KOPT-K1 (cell line): ENCODE data around the gene KSR2.

Experiments
- H3K27ac ChIP-seq: fragments of 200-600 bp; sonication (generic); 2 replicates; pipeline ENCODE4 v1.5.1; 2016; ENCODE audit warnings: antibody characterized with exemption, mild to moderate bottlenecking, low read depth, low read length; ENCODE audit not compliant: poor library complexity, severe bottlenecking
- H3K36me3 ChIP-seq: fragments of 200-600 bp; sonication (generic); 2 replicates; pipeline ENCODE4 v1.5.1; 2017; ENCODE audit warnings: antibody characterized with exemption, mild to moderate bottlenecking, low read length, moderate library complexity; ENCODE audit not compliant: insufficient read depth
- H3K9me3 ChIP-seq: fragments of 200-600 bp; sonication (generic); 2 replicates; pipeline ENCODE4 v1.5.1; 2017; ENCODE audit warnings: antibody characterized with exemption, low read length, mild to moderate bottlenecking; ENCODE audit not compliant: insufficient read depth, poor library complexity, severe bottlenecking

KSR2 gene

DNA sequence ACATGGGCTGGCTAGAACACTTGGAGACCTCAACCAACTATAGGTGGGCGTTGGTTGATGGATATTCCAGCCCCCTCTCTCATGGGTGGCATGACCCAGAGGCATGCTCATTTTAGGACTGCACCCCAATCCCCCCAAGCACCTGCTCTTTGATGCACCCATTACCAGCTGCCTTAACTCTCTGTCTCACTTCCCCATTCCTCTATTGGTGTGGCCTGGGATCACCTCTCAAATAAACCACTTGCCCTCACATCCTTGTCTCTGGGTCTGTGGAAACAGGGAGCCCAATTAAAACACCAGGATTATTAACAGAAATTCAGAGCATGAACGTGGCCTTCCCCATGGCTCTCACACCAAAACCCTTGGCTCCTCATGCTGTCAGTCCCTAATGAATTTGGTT lies 405.1 kb downstream of the KSR2 start:
- H3K9me3 ChIP-seq: no peaks in the 10 kb centered on the region
- H3K27ac ChIP-seq: no peak overlapping the region
- H3K36me3 ChIP-seq: no peaks in the 10 kb centered on the region

DNA sequence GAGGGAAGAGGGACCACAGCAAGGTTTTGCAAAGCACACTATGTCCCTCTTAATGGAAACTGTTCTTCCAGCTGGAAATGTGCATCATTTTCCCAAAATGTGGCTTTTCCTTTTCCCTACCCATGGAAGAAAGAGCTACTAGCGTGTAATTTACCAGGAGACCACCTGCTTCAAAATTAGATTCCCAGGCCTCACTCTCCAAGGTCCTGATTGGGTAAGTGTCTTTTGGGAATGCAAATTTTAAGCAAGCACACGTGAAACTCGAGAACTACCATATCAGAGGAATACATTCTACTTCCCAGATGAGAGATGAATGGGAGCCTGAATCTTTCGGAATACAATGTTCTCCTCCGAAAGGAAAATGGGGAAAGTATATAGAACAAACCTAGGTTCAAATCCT lies 405.8 kb downstream of the KSR2 start:
- Histone ChIP-seq H3K9me3 (no peaks in the 10 kb centered on the region), H3K27ac (no peak overlapping the region), H3K36me3 (no peaks in the 10 kb centered on the region)

DNA sequence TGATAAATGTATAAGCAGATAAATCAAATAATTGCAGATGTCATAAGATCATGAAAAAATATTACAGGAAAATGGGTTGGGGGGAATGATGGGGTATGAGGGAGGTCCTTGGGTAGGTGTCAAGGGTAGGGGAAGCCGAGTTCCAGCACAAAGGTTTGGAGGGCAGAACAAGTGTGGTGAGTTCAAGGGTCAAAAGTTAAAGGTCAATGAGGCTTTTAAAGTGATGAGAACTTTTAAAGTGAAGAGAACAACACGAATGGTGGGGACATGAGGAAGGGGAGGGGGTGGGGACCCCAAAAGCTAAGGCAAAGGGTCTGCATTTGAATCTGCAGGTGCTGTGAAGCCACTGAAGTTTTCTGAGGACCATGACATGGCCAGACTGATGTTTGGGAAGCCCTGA lies 406.8 kb downstream of the KSR2 start:
- no peaks in the 10 kb centered on the region for H3K36me3 ChIP-seq
- H3K27ac ChIP-seq: no peak overlapping the region
- no peaks in the 10 kb centered on the region for H3K9me3 ChIP-seq

DNA sequence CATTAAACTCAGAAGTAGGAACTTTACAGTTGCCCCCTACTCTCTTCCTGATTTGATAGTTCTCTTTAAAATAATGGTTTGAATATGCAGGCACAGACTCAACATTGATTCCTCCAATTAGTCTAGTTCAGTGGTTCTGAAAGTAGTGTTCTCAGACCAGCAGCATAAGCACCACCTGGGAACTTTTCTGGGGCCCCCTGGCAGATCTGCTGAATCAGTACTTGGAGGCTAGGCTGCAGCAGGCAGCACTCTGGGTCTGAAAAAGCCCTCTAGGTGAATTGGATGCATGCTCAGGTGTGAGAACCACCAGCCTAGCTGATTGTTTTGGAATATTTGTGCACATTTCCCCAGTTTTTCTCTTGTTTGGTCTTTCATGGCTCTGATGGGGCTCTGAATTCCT lies 408.8 kb downstream of the KSR2 start:
- Histone ChIP-seq H3K27ac (no peak overlapping the region), H3K36me3 (no peaks in the 10 kb centered on the region), H3K9me3 (no peaks in the 10 kb centered on the region)

DNA sequence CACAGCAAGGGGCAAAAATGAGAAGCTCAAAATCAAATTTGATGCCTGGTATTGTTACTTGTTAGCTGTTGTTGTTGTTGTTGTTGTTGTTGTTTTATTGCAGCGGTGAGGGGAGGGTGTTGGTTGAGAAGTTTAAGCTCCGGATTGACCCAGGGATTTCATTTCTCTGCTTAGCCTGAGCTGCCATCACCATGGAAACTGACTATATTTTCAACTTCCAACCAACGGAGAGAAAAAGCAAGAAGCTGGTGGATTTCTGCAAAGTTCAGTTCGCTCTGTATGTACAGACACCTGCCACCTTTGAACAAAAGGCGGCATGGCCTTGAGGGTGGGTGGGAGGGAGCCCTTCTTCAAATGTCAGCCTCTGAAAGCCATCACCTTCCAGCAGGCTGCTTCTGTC lies 412.9 kb downstream of the KSR2 start:
- Histone ChIP-seq H3K27ac (no peak overlapping the region), H3K36me3 (no peaks in the 10 kb centered on the region), H3K9me3 (no peaks in the 10 kb centered on the region)

DNA sequence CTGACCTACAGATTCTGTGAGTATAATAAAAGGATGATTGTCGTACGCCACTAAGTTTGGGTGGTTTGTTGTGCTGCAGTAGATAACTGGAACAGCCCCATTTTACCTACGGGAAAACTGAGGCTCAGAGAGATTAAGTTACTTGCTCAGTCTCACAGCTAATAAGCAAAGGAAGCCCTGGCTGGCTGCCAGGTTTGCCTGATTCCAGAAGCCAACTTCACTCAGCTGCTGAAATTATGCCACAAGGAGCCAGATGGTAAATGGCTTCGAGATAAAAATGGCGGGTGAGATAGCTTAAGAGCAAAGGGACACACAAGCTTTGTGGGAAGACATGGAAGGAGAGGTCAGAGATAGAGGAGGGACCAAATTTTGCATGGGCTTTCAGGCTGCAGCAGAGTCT lies 415.8 kb downstream of the KSR2 start:
- H3K27ac ChIP-seq: no peak overlapping the region
- H3K36me3 ChIP-seq: no peaks in the 10 kb centered on the region
- no peaks in the 10 kb centered on the region for H3K9me3 ChIP-seq

DNA sequence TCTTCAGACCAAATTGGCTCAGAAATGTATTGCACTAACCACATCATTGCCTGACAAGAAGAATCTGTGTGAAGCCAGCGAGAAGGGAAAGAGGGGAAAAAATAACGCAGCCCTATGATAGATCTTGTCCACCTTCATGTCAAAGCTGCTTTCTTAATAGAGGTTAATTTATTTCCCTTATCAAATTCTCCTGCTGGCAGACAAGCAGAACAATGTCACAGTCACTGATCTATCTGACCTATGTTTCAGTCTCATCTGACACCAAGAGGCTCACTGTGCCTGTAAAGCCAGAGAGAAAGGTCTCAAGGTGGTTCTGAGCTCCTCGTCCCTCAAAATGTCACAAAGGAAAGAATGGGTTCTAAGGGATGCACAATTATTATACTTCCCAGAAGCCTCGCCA lies 417.1 kb downstream of the KSR2 start:
- Histone ChIP-seq H3K9me3 (no peaks in the 10 kb centered on the region), H3K36me3 (no peaks in the 10 kb centered on the region), H3K27ac (no peak overlapping the region)

DNA sequence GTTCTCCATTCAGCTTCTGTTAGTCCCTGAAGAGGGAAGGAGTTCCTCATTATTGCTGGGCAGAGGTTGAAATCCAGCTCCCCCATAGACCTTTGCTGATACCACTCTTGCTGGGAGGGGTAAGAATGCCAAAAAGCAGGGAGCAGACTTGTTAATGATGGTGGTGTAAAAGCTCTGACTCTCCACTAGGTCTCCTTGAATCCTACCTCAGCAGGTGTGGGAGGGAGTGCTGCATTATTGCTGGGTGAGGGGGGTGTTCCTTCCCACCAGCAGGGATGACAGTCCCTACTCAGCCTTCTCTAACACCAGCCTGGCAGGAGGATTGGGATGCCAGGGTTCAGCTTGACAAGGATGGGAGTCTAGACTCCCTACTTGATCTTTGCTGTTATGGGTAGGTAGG lies 421.6 kb downstream of the KSR2 start:
- no peak overlapping the region for H3K27ac ChIP-seq
- H3K9me3 ChIP-seq: peaks cover 9% of the 10 kb centered on the region
- no peaks in the 10 kb centered on the region for H3K36me3 ChIP-seq

DNA sequence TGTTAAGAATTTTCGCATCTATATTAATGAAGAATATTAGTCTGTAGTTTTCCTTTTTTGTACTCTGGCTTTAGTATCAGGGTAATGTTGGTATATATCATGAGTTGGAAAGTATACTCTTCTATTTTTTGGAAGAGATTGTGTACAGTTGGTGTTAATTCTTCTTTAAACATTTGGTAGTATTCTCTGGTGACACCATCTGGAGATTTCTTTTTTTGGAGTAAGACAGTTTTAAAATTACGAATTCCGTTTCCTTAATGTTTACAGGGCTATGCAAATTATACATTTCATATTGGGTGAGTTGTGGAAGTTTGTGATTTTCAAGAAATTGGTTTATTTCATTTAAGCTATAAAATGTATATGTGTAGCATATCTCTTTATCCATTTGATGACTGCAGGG lies 423.6 kb downstream of the KSR2 start:
- H3K9me3 ChIP-seq: peaks cover 9% of the 10 kb centered on the region
- no peak overlapping the region for H3K27ac ChIP-seq
- no peaks in the 10 kb centered on the region for H3K36me3 ChIP-seq

DNA sequence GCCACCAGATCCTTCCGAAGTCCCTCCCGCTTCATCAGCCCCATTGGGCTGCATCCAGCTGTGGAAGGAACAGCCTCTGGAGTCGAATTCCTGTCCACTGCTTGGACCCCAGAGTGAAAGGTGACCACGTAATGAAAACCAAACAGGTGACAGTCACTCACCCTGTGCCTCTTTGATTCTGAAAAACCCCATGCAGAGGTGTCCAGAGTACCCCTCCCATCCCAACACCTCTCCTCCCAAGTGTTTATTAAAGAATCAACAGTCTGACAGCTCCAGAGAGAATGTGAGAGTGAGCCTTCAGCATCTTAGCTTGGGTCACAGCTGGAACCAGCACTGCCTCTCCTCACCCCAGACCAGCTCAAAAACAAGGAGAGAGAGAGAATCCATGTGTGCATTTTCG lies 428.8 kb downstream of the KSR2 start:
- Histone ChIP-seq H3K36me3 (no peaks in the 10 kb centered on the region), H3K27ac (no peak overlapping the region), H3K9me3 (no peaks in the 10 kb centered on the region)

DNA sequence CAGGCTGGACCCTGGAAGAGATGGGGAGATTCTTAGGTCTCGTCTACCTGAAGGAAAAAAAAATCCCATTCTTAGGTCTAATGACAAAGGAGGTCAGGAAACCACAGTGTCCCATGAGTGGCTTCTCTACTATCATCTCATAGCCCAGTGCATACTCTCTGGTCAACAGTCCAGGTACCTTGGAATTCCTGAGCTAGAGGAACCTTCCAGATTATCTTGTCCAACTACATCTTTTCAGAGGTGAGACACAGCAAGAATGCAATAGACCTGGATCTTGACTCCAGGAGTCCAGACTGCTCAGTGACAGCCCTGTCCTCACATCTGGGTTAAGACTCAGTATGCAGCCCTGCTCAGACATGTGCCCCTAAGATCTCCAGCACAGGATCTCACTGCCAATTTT lies 429.9 kb downstream of the KSR2 start:
- no peaks in the 10 kb centered on the region for H3K36me3 ChIP-seq
- no peaks in the 10 kb centered on the region for H3K9me3 ChIP-seq
- no peak overlapping the region for H3K27ac ChIP-seq

DNA sequence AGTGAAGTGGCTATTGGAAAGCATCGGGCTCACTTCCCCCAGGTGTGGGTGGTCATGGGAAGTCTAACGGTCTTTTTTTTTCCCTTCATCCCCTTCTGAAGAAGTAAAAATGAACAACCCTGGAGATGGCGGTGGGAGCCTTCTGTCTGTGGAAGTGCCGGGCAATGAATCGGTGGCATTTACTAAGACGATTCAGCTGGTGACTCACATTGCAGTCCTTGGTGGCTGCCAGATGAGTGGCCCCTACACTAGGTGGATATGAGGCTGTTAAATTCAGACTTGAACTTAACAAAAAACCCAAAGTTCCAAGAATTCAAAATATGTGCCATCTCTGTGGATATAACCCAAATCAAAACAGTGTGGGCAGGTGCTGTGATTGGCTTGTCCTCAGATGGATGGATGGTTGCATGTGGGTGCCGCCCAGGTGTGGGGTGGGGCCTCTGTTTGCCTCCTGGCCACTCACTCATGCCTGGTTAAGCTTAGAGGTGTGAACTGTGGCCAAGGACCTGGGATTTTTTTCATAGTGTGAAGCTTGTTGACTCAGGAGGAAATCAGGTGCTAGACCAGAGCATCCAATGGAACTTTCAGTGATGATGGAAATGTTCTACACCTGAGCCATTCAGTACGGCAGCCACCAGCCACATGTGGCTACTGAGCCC lies 430.6 kb downstream of the KSR2 start:
- no peak overlapping the region for H3K27ac ChIP-seq
- no peaks in the 10 kb centered on the region for H3K9me3 ChIP-seq
- no peaks in the 10 kb centered on the region for H3K36me3 ChIP-seq

DNA sequence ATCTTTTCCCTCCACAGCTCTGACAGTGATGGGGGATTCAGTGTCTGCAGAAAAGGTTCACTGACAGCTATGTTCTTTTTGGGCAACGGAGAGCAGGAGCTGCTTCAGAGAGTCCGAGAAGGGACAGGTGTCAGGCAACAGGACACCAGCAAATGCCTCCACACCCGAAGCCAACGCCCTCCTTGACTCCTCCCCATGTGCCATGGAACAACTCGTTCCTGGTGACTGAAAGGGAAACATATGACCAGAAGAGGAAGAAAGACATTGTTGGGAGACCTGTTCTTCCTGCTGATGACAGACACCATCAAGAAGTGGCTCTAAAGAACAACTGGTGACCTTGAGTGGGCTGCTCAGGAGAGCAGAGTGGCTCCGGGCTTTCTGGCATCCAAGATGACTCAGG lies 435.1 kb downstream of the KSR2 start:
- Histone ChIP-seq H3K36me3 (no peaks in the 10 kb centered on the region), H3K27ac (no peak overlapping the region), H3K9me3 (no peaks in the 10 kb centered on the region)

DNA sequence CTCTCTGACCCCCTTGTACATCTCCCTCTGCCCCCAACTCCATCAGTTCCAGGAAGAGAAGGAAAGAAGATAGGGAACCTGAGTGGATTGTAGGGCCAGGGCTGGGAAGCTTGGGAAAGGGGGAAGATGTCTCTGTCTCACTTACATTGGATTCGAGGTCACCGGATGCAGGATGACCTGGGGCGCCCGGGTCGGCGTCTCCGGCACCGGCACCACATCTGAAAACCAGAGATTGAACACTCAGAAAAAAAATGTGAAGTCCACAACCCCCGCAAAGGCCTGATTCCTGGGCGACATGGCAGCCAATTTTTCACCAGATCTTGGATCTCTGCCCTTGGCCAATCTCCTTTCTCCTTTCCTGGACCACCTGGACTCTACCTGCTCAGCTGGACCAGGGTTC lies 438.0 kb downstream of the KSR2 start:
- H3K9me3 ChIP-seq: no peaks in the 10 kb centered on the region
- H3K27ac ChIP-seq: no peak overlapping the region
- no peaks in the 10 kb centered on the region for H3K36me3 ChIP-seq

DNA sequence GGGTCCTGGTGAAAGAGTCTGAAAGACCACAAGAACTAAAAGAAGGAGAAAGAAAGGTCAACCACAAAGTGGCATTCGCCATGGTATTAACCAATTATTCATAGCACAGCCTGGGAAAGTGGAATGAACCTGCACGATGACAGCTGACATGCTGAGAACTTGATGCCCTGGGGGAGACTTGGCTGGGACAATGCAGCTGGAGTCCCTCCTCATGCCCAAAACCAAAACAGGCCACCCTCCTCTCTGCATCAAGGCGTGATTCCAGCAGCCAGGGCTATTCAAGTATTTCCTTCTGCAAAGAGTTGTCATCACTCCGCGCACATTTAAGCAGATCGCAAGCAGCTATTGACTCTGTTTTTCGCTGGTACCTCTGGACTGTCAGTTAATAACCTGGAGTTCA lies 440.3 kb downstream of the KSR2 start:
- Histone ChIP-seq H3K9me3 (no peaks in the 10 kb centered on the region), H3K36me3 (no peaks in the 10 kb centered on the region), H3K27ac (no peak overlapping the region)

DNA sequence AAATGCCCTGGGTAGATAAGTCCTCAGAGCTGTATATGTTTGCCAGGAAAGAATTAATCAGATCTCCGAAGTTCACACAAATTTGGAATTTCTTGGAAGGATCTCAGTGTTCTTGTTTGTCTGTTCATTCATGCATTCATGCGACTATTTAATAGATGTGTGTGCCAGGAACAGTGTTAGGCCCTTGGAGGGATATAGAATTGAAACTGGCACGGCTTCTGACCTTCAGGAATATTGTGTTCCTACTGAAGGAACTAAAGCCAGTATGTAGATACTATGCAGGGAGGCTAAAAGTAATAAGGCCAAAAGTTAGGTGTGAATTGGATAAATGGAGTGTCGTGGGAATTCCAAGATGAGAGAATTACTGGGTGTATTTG lies 441.3 kb downstream of the KSR2 start:
- H3K27ac ChIP-seq: no peak overlapping the region
- no peaks in the 10 kb centered on the region for H3K9me3 ChIP-seq
- H3K36me3 ChIP-seq: no peaks in the 10 kb centered on the region
